Hematopoietic multipotent progenitor cell treated with erythropoietin and hydrocortisone succinate and interleukin-3 and kit ligand, for 8 days (in vitro differentiated cells): ENCODE data around the gene CD34.
A peak's percentile ranks its signal among the peaks of the same experiment; 100 is the strongest.
"Not testable (repeated sequence)": the region's sequence is repeated elsewhere in the genome, so short reads cannot be mapped to it uniquely, and the experiment has no call there.

Experiments
- DNase-seq: peaks from one replicate; pipeline ENCODE4 v3.0.0-alpha.2; 2015

Gene CD34

GRCh38 chr1:207896547-207896946, 14.4 kb downstream of the CD34 start:
- DNase-seq: no peak

- DNase-seq: no peak
These were observed 16.2 kb downstream of the CD34 start for GRCh38 chr1:207894704-207895103.

DNA sequence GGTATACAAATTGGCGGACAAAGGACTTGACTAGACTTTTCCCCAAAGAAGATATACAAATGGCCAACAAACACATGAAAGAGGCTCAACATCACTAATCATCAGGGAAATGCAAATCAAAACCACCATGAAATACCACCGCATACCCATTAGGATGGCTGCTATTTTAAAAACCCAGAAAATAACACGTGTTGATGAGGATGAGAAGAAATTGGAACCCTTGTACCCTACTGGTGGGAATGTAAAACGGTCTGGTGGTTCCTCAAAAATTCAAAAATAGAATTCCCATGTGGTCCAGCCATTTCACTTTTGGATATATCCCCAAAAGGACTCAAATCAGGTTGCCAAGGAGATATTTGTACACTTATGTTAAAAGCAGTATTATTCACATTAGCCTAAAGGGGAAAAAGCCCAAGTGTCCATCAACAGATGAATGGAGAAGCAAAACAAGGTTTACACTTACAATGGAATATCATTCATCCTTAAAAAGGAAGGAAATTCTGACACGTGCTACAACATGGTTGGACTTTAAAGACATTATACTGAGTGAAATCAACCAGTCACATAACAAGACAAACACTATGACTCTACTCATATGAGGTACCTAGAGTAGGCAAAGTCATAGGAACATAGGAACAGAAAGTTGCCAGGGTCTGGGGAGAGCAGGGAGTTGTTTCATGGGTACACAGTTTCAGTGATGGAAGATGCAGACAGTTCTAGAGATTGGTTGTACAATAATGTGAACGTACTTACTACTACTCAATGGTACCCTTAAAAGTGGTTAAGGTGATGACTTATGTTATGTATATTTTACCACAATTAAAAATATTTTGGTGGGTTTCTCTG, 17.0 kb downstream of the CD34 start:
- no peak for DNase-seq

- DNase-seq: no peak
These were observed 18.2 kb downstream of the CD34 start for GRCh38 chr1:207892764-207893163.

GRCh38 chr1:207891148-207891547, 19.8 kb downstream of the CD34 start:
- no peak for DNase-seq

DNA sequence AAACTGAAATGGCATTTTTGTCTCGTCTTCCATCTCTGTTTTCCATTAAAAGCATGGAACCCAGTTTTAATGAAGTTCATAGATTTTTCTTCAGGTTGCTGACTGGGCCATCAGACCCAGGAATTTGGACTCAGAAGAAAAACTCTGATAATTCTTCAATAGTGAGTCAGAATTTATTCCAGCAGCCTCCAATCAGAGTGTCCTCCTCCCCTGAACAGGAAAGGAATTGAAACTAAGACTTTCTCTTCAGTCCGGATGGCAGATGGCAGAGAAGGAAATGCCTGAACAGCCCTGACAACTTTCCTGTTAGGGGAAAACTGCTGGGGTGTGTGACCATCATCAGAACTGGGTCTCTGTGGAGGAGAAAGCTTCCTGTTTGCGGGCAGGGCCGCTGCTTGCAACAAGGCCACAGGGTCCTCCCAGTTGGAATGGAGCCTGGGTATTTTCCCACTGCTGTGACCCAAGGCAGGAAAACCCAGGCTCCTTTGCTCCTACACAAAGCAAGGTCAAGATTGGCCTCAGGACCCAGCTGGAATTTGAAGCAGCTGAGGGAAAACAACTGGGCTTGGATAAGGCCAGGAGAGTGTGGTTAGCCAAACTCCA, 20.7 kb downstream of the CD34 start:
- DNase-seq: no peak

DNA sequence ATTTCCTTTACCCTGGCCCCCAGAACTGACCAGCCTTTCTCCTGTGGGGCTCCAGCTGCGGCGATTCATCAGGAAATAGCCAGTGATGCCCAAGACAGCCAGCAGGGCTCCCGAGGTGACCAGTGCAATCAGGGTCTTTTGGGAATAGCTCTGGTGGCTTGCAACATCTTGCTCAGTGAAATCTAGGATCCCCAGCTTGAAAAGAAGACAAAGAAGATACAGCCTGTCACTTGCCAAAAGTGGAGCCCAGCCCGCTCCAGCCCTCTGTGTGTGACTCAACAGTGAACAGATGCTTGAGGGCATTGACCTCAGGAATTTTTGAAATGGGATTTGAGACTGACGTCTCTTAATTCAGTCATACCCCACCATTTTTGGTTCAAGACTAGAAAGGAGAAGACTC, 22.3 kb downstream of the CD34 start:
- no peak for DNase-seq

DNA sequence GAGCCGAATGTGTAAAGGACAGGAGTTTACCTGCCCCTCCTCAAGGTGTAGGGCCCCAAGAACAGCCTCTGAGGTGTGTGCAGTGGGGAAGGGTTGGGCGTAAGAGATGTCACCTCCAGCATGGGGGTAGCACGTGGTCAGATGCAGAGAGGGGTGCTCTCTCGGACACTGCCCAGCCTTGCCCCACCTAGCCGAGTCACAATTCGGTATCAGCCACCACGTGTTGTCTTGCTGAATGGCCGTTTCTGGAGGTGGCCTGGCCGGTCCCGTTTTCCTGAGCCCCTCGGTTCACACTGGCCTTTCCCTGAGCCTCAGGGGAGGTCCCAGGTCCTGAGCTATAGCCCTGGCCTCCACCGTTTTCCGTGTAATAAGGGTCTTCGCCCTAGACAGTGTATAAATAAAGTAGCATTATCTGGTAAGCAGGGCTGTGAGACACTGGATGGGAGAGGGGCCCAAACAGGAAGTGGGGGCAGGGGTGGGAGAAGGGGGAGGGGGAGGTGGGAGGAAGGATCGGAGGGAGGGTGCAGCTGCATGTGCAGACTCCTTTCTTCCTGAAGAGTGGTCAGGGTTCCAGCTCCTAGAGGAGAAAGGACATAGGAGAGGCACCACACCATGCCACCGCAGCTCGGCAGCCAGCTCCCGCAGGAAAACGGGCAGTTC, 23.3 kb downstream of the CD34 start:
- DNase-seq: no peak

DNA sequence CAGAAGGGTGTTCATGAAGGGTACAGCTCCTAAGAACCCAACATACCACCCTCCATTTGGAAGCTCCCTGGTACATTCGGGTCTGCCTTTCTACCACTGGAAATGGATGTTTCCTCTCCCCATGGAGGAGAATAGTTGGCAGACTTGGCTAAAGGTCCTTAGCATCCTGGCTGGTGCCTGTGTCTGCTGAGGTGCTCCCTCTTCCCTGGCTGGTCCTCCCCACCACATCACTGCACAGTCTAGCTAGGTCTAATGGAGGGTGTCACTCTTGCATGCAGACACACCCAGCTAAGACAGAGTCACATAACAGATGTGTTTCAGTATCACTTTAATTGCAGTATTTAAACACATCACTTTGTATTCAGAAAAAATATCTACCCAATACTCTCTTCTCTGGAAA, 24.7 kb downstream of the CD34 start:
- no peak for DNase-seq

GRCh38 chr1:207885129-207886032, 25.5 kb downstream of the CD34 start:
- DNase-seq: peak; percentile 86

DNA sequence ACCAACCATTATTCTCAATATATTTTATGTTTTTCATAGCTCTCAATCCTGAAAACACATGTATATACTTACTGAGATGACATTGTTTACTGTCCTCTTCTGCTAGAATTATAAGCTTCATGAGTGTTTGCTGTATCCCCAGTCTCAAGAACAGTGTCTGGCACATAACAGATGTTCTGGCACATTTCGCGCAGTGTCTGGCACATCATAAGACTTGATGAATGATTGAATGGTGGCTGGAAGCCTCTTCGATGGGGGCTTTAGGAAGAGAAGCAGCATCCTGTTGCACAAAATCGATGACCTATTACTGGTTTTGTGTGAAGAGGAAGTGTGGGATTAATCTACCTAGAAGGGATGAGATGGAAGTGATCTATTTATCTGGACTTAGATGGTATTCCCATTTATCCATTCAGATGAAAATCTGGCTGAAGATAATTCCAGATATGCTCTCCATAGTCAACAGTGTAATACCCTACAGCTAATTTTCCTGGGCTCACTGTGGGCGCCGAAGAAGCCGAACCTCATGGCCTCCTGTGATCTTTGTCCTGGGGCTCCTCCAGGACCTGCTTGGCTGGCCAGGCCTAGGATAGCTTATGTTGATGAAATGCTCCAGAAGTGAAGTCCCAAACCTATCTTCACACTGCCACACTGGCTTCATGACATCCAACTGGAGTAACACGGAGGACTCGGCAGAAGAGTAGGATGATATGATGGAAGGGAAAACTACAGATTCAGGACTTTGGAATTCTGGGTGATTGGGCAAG, 26.5 kb downstream of the CD34 start:
- no peak for DNase-seq

DNA sequence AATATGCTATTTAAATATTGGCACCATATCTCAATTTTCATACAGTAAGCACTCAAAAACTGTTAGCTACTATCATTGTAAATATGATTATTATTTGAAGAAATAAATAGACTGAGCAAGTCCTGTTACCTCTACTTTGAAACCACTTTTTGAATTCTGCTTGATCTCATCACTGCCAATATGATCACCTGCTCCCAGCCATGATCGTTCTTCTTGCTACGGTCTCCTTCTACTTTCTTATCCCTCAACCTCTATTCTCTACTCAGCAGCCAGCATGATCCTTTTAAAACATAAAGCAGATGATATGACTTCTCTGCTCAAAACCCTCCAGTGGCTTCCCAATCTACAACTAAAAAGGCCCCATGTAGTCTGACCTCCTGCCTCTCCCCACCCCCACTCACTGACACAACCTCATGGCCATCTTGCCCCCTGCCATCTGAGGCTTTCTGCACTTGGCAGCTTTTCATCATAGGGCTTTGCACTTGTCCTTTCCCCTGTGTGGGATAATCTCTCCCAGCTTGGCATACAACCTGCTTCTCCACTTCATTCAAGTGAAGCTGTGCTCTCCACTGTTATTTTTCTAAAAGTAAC, 27.2 kb downstream of the CD34 start:
- DNase-seq: no peak

GRCh38 chr1:207883104-207883651, 27.7 kb downstream of the CD34 start:
- no peak for DNase-seq

- no peak for DNase-seq
These were observed 28.2 kb downstream of the CD34 start for GRCh38 chr1:207882692-207883091.

DNA sequence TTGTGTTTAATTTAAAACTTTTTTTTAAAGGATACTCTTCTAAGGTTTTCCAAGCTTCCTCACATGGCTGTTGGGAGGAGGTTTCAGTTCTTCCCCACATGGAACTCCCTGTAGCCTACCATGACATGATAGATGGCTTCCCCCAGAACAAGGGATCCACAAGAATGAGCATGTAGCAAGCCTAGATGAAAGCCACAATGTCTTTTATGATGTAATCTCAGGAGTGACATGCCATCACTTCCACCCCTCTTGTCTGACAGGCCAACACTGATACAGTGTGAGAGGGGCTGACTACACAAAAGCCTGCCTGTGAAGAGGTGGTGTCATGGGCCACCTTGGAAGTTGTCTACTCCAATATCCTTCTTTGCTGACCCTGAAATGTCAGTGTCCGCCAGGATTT, 32.0 kb downstream of the CD34 start:
- DNase-seq: no peak

DNA sequence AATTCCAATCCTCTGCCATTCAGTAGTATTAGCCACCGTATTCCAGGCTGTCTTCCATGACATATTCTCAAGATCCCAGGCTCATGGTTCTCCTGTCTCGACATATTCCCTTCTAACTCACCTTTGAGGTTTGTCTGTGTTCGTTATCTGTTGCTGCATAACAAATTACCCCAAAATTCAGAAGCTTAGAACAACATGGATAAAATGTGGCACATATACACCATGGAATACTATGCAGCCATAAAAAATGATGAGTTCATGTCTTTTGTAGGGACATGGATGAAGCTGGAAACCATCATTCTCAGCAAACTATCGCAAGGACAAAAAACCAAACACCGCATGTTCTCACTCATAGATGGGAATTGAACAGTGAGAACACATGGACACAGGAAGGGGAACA, 33.0 kb downstream of the CD34 start:
- not testable (repeated sequence) for DNase-seq

GRCh38 chr1:207876131-207876530, 34.8 kb downstream of the CD34 start:
- DNase-seq: no peak

DNA sequence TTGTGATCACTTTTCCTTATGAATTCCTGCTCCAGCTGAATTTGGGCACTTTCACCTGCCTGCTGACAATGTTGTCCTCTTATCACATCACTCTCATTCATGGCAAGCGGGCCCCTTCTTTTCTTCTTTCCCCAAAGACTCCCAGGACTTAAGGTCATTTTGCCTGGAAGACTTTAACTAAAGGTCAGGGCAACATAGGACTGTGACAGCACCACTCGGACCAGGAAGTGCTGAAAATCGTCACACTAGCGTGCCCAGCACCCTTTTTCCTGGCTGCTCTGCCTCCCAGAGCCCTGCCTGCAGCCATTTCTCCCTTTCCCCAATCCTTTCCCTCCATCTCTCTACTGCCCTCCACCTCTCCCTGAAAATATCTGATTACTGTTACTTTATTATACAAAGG, 35.4 kb downstream of the CD34 start:
- DNase-seq: no peak

- peak; percentile 99 for DNase-seq
These were observed 37.7 kb downstream of the CD34 start for GRCh38 chr1:207873055-207873890.

- peak; percentile 74 for DNase-seq
These were observed 38.3 kb downstream of the CD34 start for GRCh38 chr1:207872621-207873020.
